ENCODE data around the gene CD300LG. TPM values are rescaled to one million over a fixed set of nuclear protein-coding genes. Genes with fewer than 3 reads are reported as not detected.

Gene CD300LG
- total RNA-seq, 1 experiment from 2014 or later = not detected

GRCh38 chr17:43905985-43906852 is 59.2 kb downstream of the CD300LG start:
- Histone ChIP-seq H3K4me1 (replicated peaks; ENCODE audit: insufficient read depth) (no peaks in the 10 kb centered on the region), H2AFZ (no peak overlapping the region), H3K27ac (no peak overlapping the region), H4K20me1 (ENCODE audit: insufficient read depth) (no peaks in the 10 kb centered on the region), H3K27me3 (ENCODE audit: insufficient read depth, low read depth) (peaks cover 39% of the 10 kb centered on the region), H3F3A (ENCODE audit: insufficient read depth, low read depth) (peaks cover 5% of the 10 kb centered on the region; the same call in 1 of the 2 replicates), H3K36me3 (ENCODE audit: low read depth) (no peaks in the 10 kb centered on the region), H3K4me2 (no peak overlapping the region), H3K9me3 (ENCODE audit: insufficient read depth, low read depth) (no peaks in the 10 kb centered on the region), H3K4me3 (no peak overlapping the region), H3K79me2 (ENCODE audit: low read depth) (no peaks in the 10 kb centered on the region), H3K9me2 (ENCODE audit: insufficient read depth) (no peaks in the 10 kb centered on the region)
- no peak for TF ChIP-seq EZH2 (IDR thresholded peaks at IDR 0.05; ENCODE audit: low read depth)
- no peak for TF ChIP-seq CTCF (conservative IDR thresholded peaks at IDR 0.05)
- DNase-seq = no peak
- no TSS peak for BruUV-seq (replicated peaks)
- intact Hi-C loops (cut with micrococcal nuclease; ENCODE audit: unreplicated experiment) = no loop called here
- ChIA-PET CTCF (no interaction called here), POLR2A (ENCODE audit: unreplicated experiment) (no interaction called here)

GRCh38 chr17:43906951-43907424 is 60.0 kb downstream of the CD300LG start:
- CTCF ChIA-PET = no interaction called here

GRCh38 chr17:43907425-43907981 is 60.5 kb downstream of the CD300LG start, which contains the start of gene MPP2:
Gene MPP2, minus strand, starts transcription at chr17:43907536. Its CDS starts 3,076 bp downstream, at chr17:43904460.
- Histone ChIP-seq H3K4me3 (no peak within 1 kb of the TSS), H3K4me2 (no peak within 1 kb of the TSS), H4K20me1 (ENCODE audit: insufficient read depth) (no peaks in the 10 kb centered on the region), H3K9me3 (ENCODE audit: insufficient read depth, low read depth) (no peaks in the 10 kb centered on the region), H3K9me2 (ENCODE audit: insufficient read depth) (no peaks in the 10 kb centered on the region), H3K27me3 (ENCODE audit: insufficient read depth, low read depth) (peaks cover 40% of the 10 kb centered on the region), H3K36me3 (ENCODE audit: low read depth) (no peaks in the 10 kb centered on the region), H3F3A (ENCODE audit: insufficient read depth, low read depth) (peaks cover 5% of the 10 kb centered on the region; the same call in 1 of the 2 replicates), H3K4me1 (replicated peaks; ENCODE audit: insufficient read depth) (no peaks in the 10 kb centered on the region), H2AFZ (no peak within 1 kb of the TSS), H3K79me2 (ENCODE audit: low read depth) (no peaks in the 10 kb centered on the region), H3K27ac (no peak within 1 kb of the TSS)
- intact Hi-C loops (cut with micrococcal nuclease; ENCODE audit: unreplicated experiment) = no loop called here
- ChIA-PET POLR2A (ENCODE audit: unreplicated experiment) (no interaction called here), CTCF (no interaction called here)
- no peak for TF ChIP-seq CTCF (conservative IDR thresholded peaks at IDR 0.05)
- TF ChIP-seq EZH2 (IDR thresholded peaks at IDR 0.05; ENCODE audit: low read depth) = no peak
- no TSS peak for BruUV-seq (replicated peaks)
- DNase-seq = no peak

More at GRCh38 chr17:43906951-43907424, 60.0 kb downstream of the CD300LG start:
- no peaks in the 10 kb centered on the region for H3K9me3 ChIP-seq (ENCODE audit: insufficient read depth, low read depth)
- peaks cover 5% of the 10 kb centered on the region; the same call in 1 of the 2 replicates for H3F3A ChIP-seq (ENCODE audit: insufficient read depth, low read depth)
- H3K4me2 ChIP-seq = no peak overlapping the region
- H3K36me3 ChIP-seq (ENCODE audit: low read depth) = no peaks in the 10 kb centered on the region
- H3K9me2 ChIP-seq (ENCODE audit: insufficient read depth) = no peaks in the 10 kb centered on the region
- H4K20me1 ChIP-seq (ENCODE audit: insufficient read depth) = no peaks in the 10 kb centered on the region
- H3K4me3 ChIP-seq = no peak overlapping the region
- intact Hi-C loops (cut with micrococcal nuclease; ENCODE audit: unreplicated experiment) = no loop called here
- H3K79me2 ChIP-seq (ENCODE audit: low read depth) = no peaks in the 10 kb centered on the region
- BruUV-seq (replicated peaks) = no TSS peak
- no peaks in the 10 kb centered on the region for H3K4me1 ChIP-seq (replicated peaks; ENCODE audit: insufficient read depth)
- no peak overlapping the region for H2AFZ ChIP-seq
- H3K27ac ChIP-seq = no peak overlapping the region
- POLR2A ChIA-PET (ENCODE audit: unreplicated experiment) = no interaction called here
- no peak for DNase-seq
- no peak for TF ChIP-seq EZH2 (IDR thresholded peaks at IDR 0.05; ENCODE audit: low read depth)
- no peak for TF ChIP-seq CTCF (conservative IDR thresholded peaks at IDR 0.05)
- peaks cover 40% of the 10 kb centered on the region for H3K27me3 ChIP-seq (ENCODE audit: insufficient read depth, low read depth)
